PC-9 (cell line): Measurements from ENCODE around the gene LDLRAD2. TPM values are rescaled to one million over a fixed set of nuclear protein-coding genes. Genes with fewer than 3 reads are reported as not detected.

ENCODE experiments used
- BruUV-seq: library from RNA; stranded (reverse); fragments of 400-500 nt; replicated peaks from 2 replicates; lab custom pipeline; 2021; lab: Mats Ljungman, UMichigan
- CTCF ChIA-PET: fragments of 300-600 bp; sonication (Branson Sonifier 250); formaldehyde crosslinking; loops from one replicate; lab custom pipeline; 2022; ENCODE audit warnings: antibody characterized with exemption; lab: Charles Lee
- POLR2A ChIA-PET: fragments of 300-600 bp; sonication (Branson Sonifier 250); formaldehyde crosslinking; loops from one replicate; lab custom pipeline; 2022; ENCODE audit warnings: antibody characterized with exemption; ENCODE audit not compliant: unreplicated experiment; lab: Charles Lee
- DNase-seq, 2 experiments: peaks; one replicate each; pipeline versions ENCODE4 v3.0.0 to v3.0.0-alpha.2; 2015 to 2022; ENCODE audit warnings: mixed read lengths in 1 of 2
- H2AFZ ChIP-seq: fragments of 200-600 bp; sonication (generic); 2 replicates; pipeline ENCODE4 v1.8.1; 2017; ENCODE audit warnings: antibody characterized with exemption
- H3F3A ChIP-seq: fragments of 200-600 bp; sonication (generic); 2 replicates; pipeline ENCODE4 v1.8.1; 2017; ENCODE audit warnings: antibody characterized with exemption, mild to moderate bottlenecking, low read depth; ENCODE audit not compliant: insufficient read depth
- H3K27ac ChIP-seq: fragments of 200-600 bp; sonication (generic); 2 replicates; pipeline ENCODE4 v1.6.1; 2016; ENCODE audit warnings: mixed run types
- H3K27me3 ChIP-seq: fragments of 200-600 bp; sonication (generic); 2 replicates; pipeline ENCODE4 v1.6.1; 2016; ENCODE audit warnings: low read depth, mixed run types; ENCODE audit not compliant: insufficient read depth
- H3K36me3 ChIP-seq: fragments of 200-600 bp; sonication (generic); 2 replicates; pipeline ENCODE4 v1.6.1; 2016; ENCODE audit warnings: low read depth, mixed run types
- H3K4me1 ChIP-seq: fragments of 200-600 bp; sonication (generic); replicated peaks from 2 replicates; pipeline ENCODE4 v1.6.1; 2016; ENCODE audit warnings: mixed run types; ENCODE audit not compliant: insufficient read depth
- H3K4me2 ChIP-seq: fragments of 200-600 bp; sonication (generic); 2 replicates; pipeline ENCODE4 v1.6.1; 2017; ENCODE audit warnings: mixed run types
- H3K4me3 ChIP-seq: fragments of 200-600 bp; sonication (generic); 2 replicates; pipeline ENCODE4 v1.6.1; 2016; ENCODE audit warnings: mixed run types
- H3K79me2 ChIP-seq: fragments of 200-600 bp; sonication (generic); 2 replicates; pipeline ENCODE4 v1.6.1; 2017; ENCODE audit warnings: low read depth, mixed run types
- H3K9me2 ChIP-seq: fragments of 200-600 bp; sonication (generic); 2 replicates; pipeline ENCODE4 v1.8.1; 2017; ENCODE audit warnings: mild to moderate bottlenecking; ENCODE audit not compliant: insufficient read depth
- H3K9me3 ChIP-seq: fragments of 200-600 bp; sonication (generic); 2 replicates; pipeline ENCODE4 v1.8.1; 2016; ENCODE audit warnings: low read depth; ENCODE audit not compliant: insufficient read depth
- H4K20me1 ChIP-seq: fragments of 200-600 bp; sonication (generic); 2 replicates; pipeline ENCODE4 v1.8.1; 2017; ENCODE audit not compliant: insufficient read depth
- CTCF ChIP-seq: fragments of 200-600 bp; sonication (generic); conservative IDR thresholded peaks from 2 replicates; pipeline ENCODE4 v1.6.1; 2017; ENCODE audit warnings: mixed run types, antibody characterized with exemption, mild to moderate bottlenecking, moderate library complexity
- EZH2 ChIP-seq: fragments of 200-600 bp; sonication (generic); IDR thresholded peaks from 2 replicates; pipeline ENCODE4 v1.8.0; 2017; ENCODE audit warnings: antibody characterized with exemption, low read depth
- intact Hi-C: fragments of 100-400 bp; cut with micrococcal nuclease; formaldehyde crosslinking; loops from one replicate; pipeline ENCODE4 v1.10.0; 2022; ENCODE audit not compliant: unreplicated experiment
- total RNA-seq: library from RNA; stranded (reverse); gene quantifications from 2 replicates; pipeline ENCODE4 v1.2.3, GENCODE V29; 2021

The LDLRAD2 gene
- total RNA-seq, 1 experiment from 2014 or later, result not detected

GRCh38 chr1:21845646-21846641, 33.9 kb downstream of the LDLRAD2 start:
- no peak overlapping the region for H3K4me2 ChIP-seq
- H2AFZ ChIP-seq, result no peak overlapping the region
- BruUV-seq, result no TSS peak
- no peaks in the 10 kb centered on the region for H3K27me3 ChIP-seq
- intact Hi-C loops, result no loop called here
- no peak overlapping the region for H3K27ac ChIP-seq
- H3F3A ChIP-seq, result no peaks in the 10 kb centered on the region
- DNase-seq, result no peak
- H3K4me3 ChIP-seq, result no peak overlapping the region
- H3K79me2 ChIP-seq, result no peaks in the 10 kb centered on the region
- no peaks in the 10 kb centered on the region for H3K9me3 ChIP-seq
- H3K4me1 ChIP-seq, result no peaks in the 10 kb centered on the region
- no peaks in the 10 kb centered on the region for H4K20me1 ChIP-seq
- H3K36me3 ChIP-seq, result no peaks in the 10 kb centered on the region
- no peaks in the 10 kb centered on the region for H3K9me2 ChIP-seq
- CTCF ChIA-PET, result interaction anchor here (0.5 kb wide), 1 partner anchor 414 kb away, joined by 3 read pairs; no protein-coding TSS in a partner anchor
- POLR2A ChIA-PET, result no interaction called here
- no peak for TF ChIP-seq CTCF
- TF ChIP-seq EZH2, result no peak

GRCh38 chr1:21847223-21848205, 35.4 kb downstream of the LDLRAD2 start:
- H3K4me1 ChIP-seq, result no peaks in the 10 kb centered on the region
- H3K79me2 ChIP-seq, result no peaks in the 10 kb centered on the region

More at GRCh38 chr1:21847223-21848205, 35.4 kb downstream of the LDLRAD2 start:
- ChIA-PET CTCF (no interaction called here), POLR2A (no interaction called here)
- H3K9me3 ChIP-seq, result no peaks in the 10 kb centered on the region
- H3F3A ChIP-seq, result no peaks in the 10 kb centered on the region
- no peaks in the 10 kb centered on the region for H3K27me3 ChIP-seq
- H3K36me3 ChIP-seq, result no peaks in the 10 kb centered on the region
- TF ChIP-seq EZH2 (no peak), CTCF (no peak)
- intact Hi-C loops, result no loop called here
- no TSS peak for BruUV-seq
- no peak overlapping the region for H3K4me3 ChIP-seq
- H3K27ac ChIP-seq, result no peak overlapping the region
- no peak overlapping the region for H2AFZ ChIP-seq
- no peak for DNase-seq
- no peaks in the 10 kb centered on the region for H4K20me1 ChIP-seq
- H3K4me2 ChIP-seq, result no peak overlapping the region
- no peaks in the 10 kb centered on the region for H3K9me2 ChIP-seq
